ENCODE results near the gene ADAMTS5. TPM values are rescaled to one million over a fixed set of nuclear protein-coding genes. Genes with fewer than 3 reads are reported as not detected.

Gene ADAMTS5
- polyA plus RNA-seq, 3 donors: 0.86 to 1.1 (median 1.0) TPM

DNA sequence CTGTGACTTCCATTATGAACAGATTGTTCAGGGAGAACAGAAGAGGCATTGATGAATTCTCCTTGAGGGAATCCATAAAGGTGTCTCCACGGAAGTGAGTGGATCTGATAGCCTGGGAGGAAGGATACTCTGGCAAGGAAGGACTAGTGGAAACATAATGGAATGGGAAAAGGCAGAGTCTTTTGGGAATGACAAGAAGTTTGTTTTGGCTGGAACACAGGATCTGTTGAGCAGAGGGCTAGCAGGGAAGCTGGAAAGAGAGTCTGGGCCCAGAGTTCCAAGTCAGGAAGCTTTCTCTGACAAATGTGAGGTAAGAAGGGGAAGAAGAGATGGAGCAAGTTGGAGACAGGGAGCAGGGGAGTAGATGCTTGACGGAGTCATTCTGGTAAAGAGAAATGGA is 8.1 kb downstream of the ADAMTS5 start:
- Histone ChIP-seq H3K36me3 (replicated peaks in 1 of 2; ENCODE audit: control insufficient read depth in 1 of 2, insufficient read depth in 2 of 2, low read length in 2 of 2) (peaks cover 0 to 7% of the 10 kb centered on the region in 2 donors), H3K4me1 (ENCODE audit: control insufficient read depth in 1 of 2, insufficient read depth in 2 of 2, low read length in 2 of 2) (peaks cover 19% of the 10 kb centered on the region in 2 donors), H3K27me3 (ENCODE audit: control insufficient read depth in 2 of 2, insufficient read depth in 2 of 2, low read length in 2 of 2) (peaks cover 29 to 48% of the 10 kb centered on the region in 2 donors), H2AFZ (ENCODE audit: insufficient read depth, low read depth, low read length, poor library complexity, severe bottlenecking) (no peak overlapping the region), H3K4me3 (replicated peaks in 1 of 3; ENCODE audit: low read depth in 2 of 3, low read length in 3 of 3) (no peak overlapping the region), H3K79me2 (ENCODE audit: insufficient read depth, low read length) (no peaks in the 10 kb centered on the region), H3K9me3 (replicated peaks in 1 of 2; ENCODE audit: control insufficient read depth in 1 of 2, insufficient read depth in 1 of 2, low read length in 2 of 2) (no peaks in the 10 kb centered on the region), H3K4me2 (replicated peaks; ENCODE audit: extremely low read depth, low read length, poor library complexity, severe bottlenecking) (no peak overlapping the region), H3K27ac (ENCODE audit: low read depth in 1 of 2, low read length in 2 of 2) (no peak overlapping the region), H4K20me1 (ENCODE audit: insufficient read depth, low read length) (no peaks in the 10 kb centered on the region), H3K9ac (ENCODE audit: insufficient read depth, low read length, poor library complexity, severe bottlenecking) (no peak overlapping the region)
- Mint-ChIP-seq H3K4me3 (no peak overlapping the region), H3K27ac (no peak overlapping the region), H3K36me3 (peaks cover 6 to 18% of the 10 kb centered on the region in 2 donors), H3K9me3 (peaks cover 0 to 2% (median 0%) of the 10 kb centered on the region in 7 donors), H3K4me1 (peaks cover 20% of the 10 kb centered on the region), H3K27me3 (ENCODE audit: low read depth in 3 of 3) (peaks cover 9 to 32% (median 21%) of the 10 kb centered on the region in 3 donors)
- no peak for DNase-seq
- intact Hi-C loops (cut with micrococcal nuclease): no loop called here
- TF ChIP-seq, protein P1, sequence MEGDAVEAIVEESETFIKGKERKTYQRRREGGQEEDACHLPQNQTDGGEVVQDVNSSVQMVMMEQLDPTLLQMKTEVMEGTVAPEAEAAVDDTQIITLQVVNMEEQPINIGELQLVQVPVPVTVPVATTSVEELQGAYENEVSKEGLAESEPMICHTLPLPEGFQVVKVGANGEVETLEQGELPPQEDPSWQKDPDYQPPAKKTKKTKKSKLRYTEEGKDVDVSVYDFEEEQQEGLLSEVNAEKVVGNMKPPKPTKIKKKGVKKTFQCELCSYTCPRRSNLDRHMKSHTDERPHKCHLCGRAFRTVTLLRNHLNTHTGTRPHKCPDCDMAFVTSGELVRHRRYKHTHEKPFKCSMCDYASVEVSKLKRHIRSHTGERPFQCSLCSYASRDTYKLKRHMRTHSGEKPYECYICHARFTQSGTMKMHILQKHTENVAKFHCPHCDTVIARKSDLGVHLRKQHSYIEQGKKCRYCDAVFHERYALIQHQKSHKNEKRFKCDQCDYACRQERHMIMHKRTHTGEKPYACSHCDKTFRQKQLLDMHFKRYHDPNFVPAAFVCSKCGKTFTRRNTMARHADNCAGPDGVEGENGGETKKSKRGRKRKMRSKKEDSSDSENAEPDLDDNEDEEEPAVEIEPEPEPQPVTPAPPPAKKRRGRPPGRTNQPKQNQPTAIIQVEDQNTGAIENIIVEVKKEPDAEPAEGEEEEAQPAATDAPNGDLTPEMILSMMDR (IDR thresholded peaks at IDR 0.05): no peak
- 81% methylated on average over 2 of the region's 2 CpGs for WGBS (ENCODE audit: insufficient coverage)

DNA sequence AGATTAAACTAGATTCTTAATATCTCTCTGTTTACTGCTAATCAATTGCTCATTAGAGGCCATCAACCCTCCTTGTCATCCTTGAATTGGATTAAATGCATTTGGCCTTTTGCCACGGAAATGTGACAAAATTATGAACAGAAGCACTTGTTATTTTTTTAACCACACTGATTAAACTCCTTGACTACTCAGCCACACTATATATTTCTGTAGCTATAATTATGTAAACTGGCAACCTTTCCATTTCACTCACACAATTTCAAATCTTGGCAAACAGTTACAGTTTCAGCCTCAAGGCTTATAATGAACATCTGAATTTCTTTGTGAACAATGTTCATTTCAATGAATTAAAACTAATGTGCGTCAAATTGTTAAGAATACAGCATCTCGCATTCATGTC is 10.1 kb downstream of the ADAMTS5 start:
- no peak overlapping the region for H3K27ac Mint-ChIP-seq
- peaks cover 15% of the 10 kb centered on the region for H3K4me1 Mint-ChIP-seq
- intact Hi-C loops (cut with micrococcal nuclease): no loop called here
- Histone ChIP-seq H3K9ac (ENCODE audit: insufficient read depth, low read length, poor library complexity, severe bottlenecking) (no peak overlapping the region), H3K27ac (ENCODE audit: low read depth in 1 of 2, low read length in 2 of 2) (no peak overlapping the region), H4K20me1 (ENCODE audit: insufficient read depth, low read length) (no peaks in the 10 kb centered on the region), H3K9me3 (replicated peaks in 1 of 2; ENCODE audit: control insufficient read depth in 1 of 2, insufficient read depth in 1 of 2, low read length in 2 of 2) (no peaks in the 10 kb centered on the region), H3K27me3 (ENCODE audit: control insufficient read depth in 2 of 2, insufficient read depth in 2 of 2, low read length in 2 of 2) (peaks cover 29 to 44% of the 10 kb centered on the region in 2 donors), H2AFZ (ENCODE audit: insufficient read depth, low read depth, low read length, poor library complexity, severe bottlenecking) (no peak overlapping the region), H3K4me2 (replicated peaks; ENCODE audit: extremely low read depth, low read length, poor library complexity, severe bottlenecking) (no peak overlapping the region), H3K4me3 (replicated peaks in 1 of 3; ENCODE audit: low read depth in 2 of 3, low read length in 3 of 3) (no peak overlapping the region), H3K4me1 (ENCODE audit: control insufficient read depth in 1 of 2, insufficient read depth in 2 of 2, low read length in 2 of 2) (peaks cover 13 to 16% of the 10 kb centered on the region in 2 donors), H3K79me2 (ENCODE audit: insufficient read depth, low read length) (no peaks in the 10 kb centered on the region), H3K36me3 (replicated peaks in 1 of 2; ENCODE audit: control insufficient read depth in 1 of 2, insufficient read depth in 2 of 2, low read length in 2 of 2) (peaks cover 0 to 11% of the 10 kb centered on the region in 2 donors)
- H3K36me3 Mint-ChIP-seq: peaks cover 9 to 18% of the 10 kb centered on the region in 2 donors
- no CpG with 5 or more reads among the region's 3 CpGs for WGBS (ENCODE audit: insufficient coverage)
- TF ChIP-seq, protein P1 (IDR thresholded peaks at IDR 0.05): no peak
- peak overlapping the region in 1 of 2 donors; percentile 22 for H3K4me3 Mint-ChIP-seq
- H3K27me3 Mint-ChIP-seq (ENCODE audit: low read depth in 3 of 3): peaks cover 6 to 27% (median 17%) of the 10 kb centered on the region in 3 donors
- peaks cover 0 to 2% (median 0%) of the 10 kb centered on the region in 7 donors for H3K9me3 Mint-ChIP-seq
- DNase-seq: no peak
